ENCODE measurements around the gene SYT5. TPM values are rescaled to one million over a fixed set of nuclear protein-coding genes. Genes with fewer than 3 reads are reported as not detected.

SYT5 gene
- total and polyA plus RNA-seq, 9 of the 15 experiments (the other 6 are each of a cell fraction or from before 2014, with no cell fraction given): 1.3 to 20.9 (median 8.8) TPM

- 0 out of 4 replicates have a peak, but pooled peaks of 1 of the 2 experiments have one; percentile 8 for TF ChIP-seq NRF1 (conservative IDR thresholded peaks at IDR 0.05 in 1 of 2, IDR thresholded peaks at IDR 0.05 in 1 of 2)
- peak; percentile 50; the same call in 1 of the 2 replicates for TF ChIP-seq MGA (IDR thresholded peaks at IDR 0.05)
- no peak for TF ChIP-seq ZNF354B (CRISPR knock-in tag; IDR thresholded peaks at IDR 0.05)
- no peak for TF ChIP-seq HNRNPUL1 (IDR thresholded peaks at IDR 0.05; ENCODE audit: low read length)
- TF ChIP-seq ZNF232 (CRISPR knock-in tag; IDR thresholded peaks at IDR 0.05): no peak
- TF ChIP-seq MTA1 (IDR thresholded peaks at IDR 0.05; ENCODE audit: borderline replicate concordance): no peak; the same call in 1 of the 2 replicates
- TF ChIP-seq MTF1 (CRISPR knock-in tag; IDR thresholded peaks at IDR 0.05; ENCODE audit: borderline replicate concordance): no peak
- TF ChIP-seq RBM15 (IDR thresholded peaks at IDR 0.05; ENCODE audit: insufficient read depth, low read length): no peak
- peak; percentile 90 for TF ChIP-seq NFIC (IDR thresholded peaks at IDR 0.05)
- no peak for TF ChIP-seq GTF2E2 (tag; IDR thresholded peaks at IDR 0.05)
- no peak for TF ChIP-seq CBFB (CRISPR knock-in tag; IDR thresholded peaks at IDR 0.05)
- TF ChIP-seq ZNF124 (CRISPR knock-in tag; IDR thresholded peaks at IDR 0.05): no peak
- no peak for TF ChIP-seq SMAD3 (CRISPR knock-in tag; conservative IDR thresholded peaks at IDR 0.05)
- no peak for TF ChIP-seq ZNF212 (CRISPR knock-in tag; IDR thresholded peaks at IDR 0.05)
- TF ChIP-seq, protein P1, sequence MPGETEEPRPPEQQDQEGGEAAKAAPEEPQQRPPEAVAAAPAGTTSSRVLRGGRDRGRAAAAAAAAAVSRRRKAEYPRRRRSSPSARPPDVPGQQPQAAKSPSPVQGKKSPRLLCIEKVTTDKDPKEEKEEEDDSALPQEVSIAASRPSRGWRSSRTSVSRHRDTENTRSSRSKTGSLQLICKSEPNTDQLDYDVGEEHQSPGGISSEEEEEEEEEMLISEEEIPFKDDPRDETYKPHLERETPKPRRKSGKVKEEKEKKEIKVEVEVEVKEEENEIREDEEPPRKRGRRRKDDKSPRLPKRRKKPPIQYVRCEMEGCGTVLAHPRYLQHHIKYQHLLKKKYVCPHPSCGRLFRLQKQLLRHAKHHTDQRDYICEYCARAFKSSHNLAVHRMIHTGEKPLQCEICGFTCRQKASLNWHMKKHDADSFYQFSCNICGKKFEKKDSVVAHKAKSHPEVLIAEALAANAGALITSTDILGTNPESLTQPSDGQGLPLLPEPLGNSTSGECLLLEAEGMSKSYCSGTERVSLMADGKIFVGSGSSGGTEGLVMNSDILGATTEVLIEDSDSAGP (CRISPR knock-in tag; IDR thresholded peaks at IDR 0.05): no peak
Measured at GRCh38 chr19:55160128-55160985, 19.7 kb downstream of the SYT5 start (continued).
